Tibial nerve (tissue), 4 donors: ENCODE measurements around the gene ASXL2.

ENCODE experiments used
- CTCF ChIP-seq, 5 experiments: fragments of 200-600 bp in 3 of 5; fragments of 450-650 bp in 2 of 5; sonication (generic) in 3 of 5; IDR thresholded peaks; one replicate each; pipeline ENCODE4 v1.5.1; 2016 to 2019; ENCODE audit warnings: antibody characterized with exemption in 5 of 5, mild to moderate bottlenecking in 3 of 5, moderate library complexity in 2 of 5
- EP300 ChIP-seq, 2 donors: sonication (generic); formaldehyde crosslinking; IDR thresholded peaks; one replicate each; pipeline ENCODE4 v1.6.1; 2017; ENCODE audit warnings: antibody characterized with exemption in 2 of 2, mild to moderate bottlenecking in 1 of 2
- POLR2A ChIP-seq, 2 donors: fragments of 450-650 bp; IDR thresholded peaks; one replicate each; pipeline ENCODE4 v1.6.1; 2017; ENCODE audit warnings: antibody characterized with exemption in 2 of 2, mild to moderate bottlenecking in 2 of 2, moderate library complexity in 2 of 2

GRCh38 chr2:25725877-25726276 is 152.4 kb downstream of the ASXL2 start:
- TF ChIP-seq CTCF (IDR thresholded peaks at IDR 0.05) (no peak), POLR2A (IDR thresholded peaks at IDR 0.05) (no peak), EP300 (IDR thresholded peaks at IDR 0.05) (no peak)
